ENCODE measurements around the gene UMAD1. TPM values are rescaled to one million over a fixed set of nuclear protein-coding genes. Genes with fewer than 3 reads are reported as not detected.

The UMAD1 gene
- total RNA-seq, 4 donors from 2014 or later, result 39.4 to 46.4 (median 44.0) TPM

- TF ChIP-seq CTCF (IDR thresholded peaks at IDR 0.05) (no peak), POLR2A (IDR thresholded peaks at IDR 0.05) (no peak)
- intact Hi-C loops (cut with DNase I), result no loop called here
- Histone ChIP-seq H3K9me3 (no peaks in the 10 kb centered on the region), H3K27me3 (no peaks in the 10 kb centered on the region), H3K27ac (peak overlapping the region in 1 of 3 donors; percentile 20), H3K4me1 (peaks cover 6 to 7% of the 10 kb centered on the region in 2 donors), H3K4me3 (replicated peaks in 1 of 3) (no peak overlapping the region), H3K36me3 (no peaks in the 10 kb centered on the region)
- DNase-seq, result no peak
- WGBS, 2 donors, result 92 to 94% methylated on average over 3 of the region's 3 CpGs
Observed at GRCh38 chr7:7912937-7913336, 272.4 kb downstream of the UMAD1 start.

- Histone ChIP-seq H3K36me3 (no peaks in the 10 kb centered on the region), H3K27me3 (no peaks in the 10 kb centered on the region), H3K27ac (peak overlapping the region in 1 of 3 donors; percentile 20), H3K4me3 (replicated peaks in 1 of 3) (no peak overlapping the region), H3K4me1 (peaks cover 7 to 8% of the 10 kb centered on the region in 2 donors), H3K9me3 (no peaks in the 10 kb centered on the region)
- TF ChIP-seq POLR2A (IDR thresholded peaks at IDR 0.05) (no peak), CTCF (IDR thresholded peaks at IDR 0.05) (no peak)
- intact Hi-C loops (cut with DNase I), result no loop called here
- DNase-seq, result no peak
- WGBS, 2 donors, result 88 to 93% methylated on average over 3 of the region's 3 CpGs
Observed at GRCh38 chr7:7913504-7913903, 273.0 kb downstream of the UMAD1 start.

GRCh38 chr7:7914547-7914946 is 274.0 kb downstream of the UMAD1 start:
- 93 to 98% methylated on average over 2 of the region's 2 CpGs for WGBS, 2 donors

GRCh38 chr7:7916064-7916463 is 275.5 kb downstream of the UMAD1 start:
- H3K36me3 ChIP-seq, result no peaks in the 10 kb centered on the region
- H3K4me1 ChIP-seq, result peaks cover 25 to 30% of the 10 kb centered on the region in 2 donors
- no peak for TF ChIP-seq CTCF (IDR thresholded peaks at IDR 0.05)
- TF ChIP-seq POLR2A (IDR thresholded peaks at IDR 0.05), result no peak
- no peaks in the 10 kb centered on the region for H3K27me3 ChIP-seq
- WGBS, 2 donors, result 67 to 69% methylated on average over 1 of the region's 1 CpG
- no peak overlapping the region for H3K4me3 ChIP-seq (replicated peaks in 1 of 3)
- peak; percentile 22 to 25 for DNase-seq
- intact Hi-C loops (cut with DNase I), result no loop called here
- no peak overlapping the region for H3K27ac ChIP-seq
- H3K9me3 ChIP-seq, result no peaks in the 10 kb centered on the region

More at GRCh38 chr7:7914547-7914946, 274.0 kb downstream of the UMAD1 start:
- Histone ChIP-seq H3K4me3 (replicated peaks in 1 of 3) (no peak overlapping the region), H3K4me1 (peaks cover 16% of the 10 kb centered on the region in 2 donors), H3K27me3 (no peaks in the 10 kb centered on the region), H3K36me3 (no peaks in the 10 kb centered on the region), H3K9me3 (no peaks in the 10 kb centered on the region), H3K27ac (no peak overlapping the region)
- no peak for DNase-seq
- intact Hi-C loops (cut with DNase I), result no loop called here
- TF ChIP-seq POLR2A (IDR thresholded peaks at IDR 0.05) (no peak), CTCF (IDR thresholded peaks at IDR 0.05) (no peak)

- Histone ChIP-seq H3K27me3 (no peaks in the 10 kb centered on the region), H3K4me3 (replicated peaks in 1 of 3) (no peak overlapping the region), H3K9me3 (no peaks in the 10 kb centered on the region), H3K36me3 (no peaks in the 10 kb centered on the region), H3K27ac (no peak overlapping the region), H3K4me1 (peaks cover 40 to 45% of the 10 kb centered on the region in 2 donors)
- 100% methylated on average over 1 of the region's 1 CpG for whole genome bisulfite sequencing, 2 donors
- TF ChIP-seq CTCF (IDR thresholded peaks at IDR 0.05) (no peak), POLR2A (IDR thresholded peaks at IDR 0.05) (no peak)
- no peak for DNase-seq
- intact Hi-C loops (cut with DNase I), result no loop called here
Observed at GRCh38 chr7:7917593-7917992, 277.0 kb downstream of the UMAD1 start.

Data from thyroid gland (tissue), 4 donors.